Activated CD4-positive, alpha-beta memory T cell treated with anti-CD3 and anti-CD28 coated beads, Interleukin-2, amount 10 ng/mL, durations not matched to agents 7 days and 5 days (primary cell): ENCODE measurements around the gene UBN1. TPM values are rescaled to one million over a fixed set of nuclear protein-coding genes. Genes with fewer than 3 reads are reported as not detected.
"Not testable (repeated sequence)": the region's sequence is repeated elsewhere in the genome, so short reads cannot be mapped to it uniquely, and the experiment has no call there.

Experiments
- CTCF ChIA-PET: fragments of 350-600 bp; sonication (Branson Sonifier 250); formaldehyde crosslinking; loops from one replicate; lab custom pipeline; 2021; ENCODE audit warnings: antibody characterized with exemption, inconsistent platforms; lab: Charles Lee
- POLR2A ChIA-PET: fragments of 350-600 bp; sonication (Branson Sonifier 250); formaldehyde crosslinking; loops from one replicate; lab custom pipeline; 2021; ENCODE audit warnings: antibody characterized with exemption; lab: Charles Lee
- DNase-seq: peaks from one replicate; pipeline ENCODE4 v3.0.0-alpha.2; 2020
- H3K27ac Mint-ChIP-seq: one replicate; pipeline ENCODE4 v1.8.0; 2021; ENCODE audit warnings: mild to moderate bottlenecking, mixed read lengths
- H3K27me3 Mint-ChIP-seq: one replicate; pipeline ENCODE4 v1.8.0; 2021; ENCODE audit warnings: mixed read lengths
- H3K36me3 Mint-ChIP-seq: one replicate; pipeline ENCODE4 v1.8.0; 2021; ENCODE audit warnings: low read depth, mixed read lengths
- H3K4me1 Mint-ChIP-seq: one replicate; pipeline ENCODE4 v1.8.0; 2021; ENCODE audit warnings: mixed read lengths
- H3K4me3 Mint-ChIP-seq: one replicate; pipeline ENCODE4 v1.8.0; 2021; ENCODE audit warnings: mild to moderate bottlenecking, mixed read lengths
- H3K9me3 Mint-ChIP-seq: one replicate; pipeline ENCODE4 v1.8.0; 2021; ENCODE audit warnings: mixed read lengths
- total RNA-seq, 2 experiments: library from RNA; stranded (reverse); gene quantifications; one replicate each; pipeline ENCODE4 v1.2.3, GENCODE V29; 2021

UBN1 gene
- total RNA-seq, 2 experiments from 2014 or later, result 39.2 to 39.6 TPM

- no peaks in the 10 kb centered on the region for H3K27me3 Mint-ChIP-seq
- no peak overlapping the region for H3K27ac Mint-ChIP-seq
- H3K36me3 Mint-ChIP-seq, result no peaks in the 10 kb centered on the region
- no peaks in the 10 kb centered on the region for H3K4me1 Mint-ChIP-seq
- ChIA-PET CTCF (no interaction called here), POLR2A (interaction anchor here (0.6 kb wide), 1 partner anchor 144 kb away, joined by 3 read pairs; no protein-coding TSS in a partner anchor)
- H3K9me3 Mint-ChIP-seq, result no peaks in the 10 kb centered on the region
- H3K4me3 Mint-ChIP-seq, result no peak overlapping the region
- no peak for DNase-seq
Observed at GRCh38 chr16:4895366-4895765, 48.1 kb downstream of the UBN1 start.

GRCh38 chr16:4896761-4897160 lies 49.5 kb downstream of the UBN1 start:
- H3K27ac Mint-ChIP-seq, H3K27me3 Mint-ChIP-seq, H3K4me1 Mint-ChIP-seq, H3K36me3 Mint-ChIP-seq, POLR2A ChIA-PET, H3K9me3 Mint-ChIP-seq, CTCF ChIA-PET, H3K4me3 Mint-ChIP-seq, DNase-seq: not testable (repeated sequence)

GRCh38 chr16:4897328-4897727 lies 50.0 kb downstream of the UBN1 start:
- H3K4me3 Mint-ChIP-seq, result no peak overlapping the region
- H3K36me3 Mint-ChIP-seq, result no peaks in the 10 kb centered on the region
- no peak for DNase-seq
- H3K27me3 Mint-ChIP-seq, result no peaks in the 10 kb centered on the region
- H3K27ac Mint-ChIP-seq, result no peak overlapping the region
- ChIA-PET POLR2A (no interaction called here), CTCF (no interaction called here)
- no peaks in the 10 kb centered on the region for H3K4me1 Mint-ChIP-seq
- H3K9me3 Mint-ChIP-seq, result no peaks in the 10 kb centered on the region

- Mint-ChIP-seq H3K27ac (no peak overlapping the region), H3K9me3 (no peaks in the 10 kb centered on the region), H3K27me3 (no peaks in the 10 kb centered on the region), H3K4me3 (no peak overlapping the region), H3K36me3 (no peaks in the 10 kb centered on the region), H3K4me1 (no peaks in the 10 kb centered on the region)
- POLR2A ChIA-PET, result no interaction called here
- CTCF ChIA-PET, result no interaction called here
- no peak for DNase-seq
Observed at GRCh38 chr16:4898811-4899473, 51.7 kb downstream of the UBN1 start.

GRCh38 chr16:4899474-4899846 lies 52.2 kb downstream of the UBN1 start:
- no peaks in the 10 kb centered on the region for H3K36me3 Mint-ChIP-seq
- no peak overlapping the region for H3K27ac Mint-ChIP-seq
- H3K9me3 Mint-ChIP-seq, result no peaks in the 10 kb centered on the region
- POLR2A ChIA-PET, result no interaction called here
- H3K4me1 Mint-ChIP-seq, result no peaks in the 10 kb centered on the region
- CTCF ChIA-PET, result no interaction called here
- no peak overlapping the region for H3K4me3 Mint-ChIP-seq
- peaks cover 5% of the 10 kb centered on the region for H3K27me3 Mint-ChIP-seq
- DNase-seq, result no peak

- ChIA-PET CTCF (no interaction called here), POLR2A (no interaction called here)
- Mint-ChIP-seq H3K9me3 (no peaks in the 10 kb centered on the region), H3K4me3 (no peak overlapping the region), H3K36me3 (no peaks in the 10 kb centered on the region), H3K27me3 (peaks cover 5% of the 10 kb centered on the region), H3K27ac (no peak overlapping the region), H3K4me1 (no peaks in the 10 kb centered on the region)
- DNase-seq, result no peak
Observed at GRCh38 chr16:4900036-4900435, 52.8 kb downstream of the UBN1 start.

- no peak for DNase-seq
- Mint-ChIP-seq H3K27ac (no peak overlapping the region), H3K4me3 (no peak overlapping the region), H3K9me3 (no peaks in the 10 kb centered on the region), H3K27me3 (peaks cover 9% of the 10 kb centered on the region), H3K36me3 (no peaks in the 10 kb centered on the region), H3K4me1 (no peaks in the 10 kb centered on the region)
- POLR2A ChIA-PET, result no interaction called here
- CTCF ChIA-PET, result no interaction called here
Observed at GRCh38 chr16:4900750-4901149, 53.5 kb downstream of the UBN1 start.

GRCh38 chr16:4902038-4902437 lies 54.8 kb downstream of the UBN1 start:
- H3K4me1 Mint-ChIP-seq, result no peaks in the 10 kb centered on the region
- H3K9me3 Mint-ChIP-seq, result no peaks in the 10 kb centered on the region
- H3K4me3 Mint-ChIP-seq, result no peak overlapping the region
- no peak overlapping the region for H3K27ac Mint-ChIP-seq
- no peaks in the 10 kb centered on the region for H3K36me3 Mint-ChIP-seq
- no peak for DNase-seq
- peaks cover 13% of the 10 kb centered on the region for H3K27me3 Mint-ChIP-seq
- CTCF ChIA-PET, result no interaction called here
- POLR2A ChIA-PET, result no interaction called here

GRCh38 chr16:4904108-4904941 lies 57.0 kb downstream of the UBN1 start:
- Mint-ChIP-seq H3K9me3 (no peaks in the 10 kb centered on the region), H3K4me1 (no peaks in the 10 kb centered on the region), H3K36me3 (no peaks in the 10 kb centered on the region), H3K27ac (no peak overlapping the region), H3K4me3 (no peak overlapping the region), H3K27me3 (peaks cover 19% of the 10 kb centered on the region)
- ChIA-PET CTCF (no interaction called here), POLR2A (no interaction called here)
- no peak for DNase-seq

GRCh38 chr16:4904942-4905615 lies 57.8 kb downstream of the UBN1 start:
- no peaks in the 10 kb centered on the region for H3K36me3 Mint-ChIP-seq

GRCh38 chr16:4908854-4909401 lies 61.6 kb downstream of the UBN1 start:
- Mint-ChIP-seq H3K9me3 (no peaks in the 10 kb centered on the region), H3K36me3 (no peaks in the 10 kb centered on the region), H3K4me3 (no peak overlapping the region), H3K27ac (no peak overlapping the region), H3K4me1 (no peaks in the 10 kb centered on the region), H3K27me3 (peaks cover 19% of the 10 kb centered on the region)
- POLR2A ChIA-PET, result no interaction called here
- CTCF ChIA-PET, result no interaction called here
- no peak for DNase-seq

More at GRCh38 chr16:4904942-4905615, 57.8 kb downstream of the UBN1 start:
- POLR2A ChIA-PET, result no interaction called here
- Mint-ChIP-seq H3K27me3 (peaks cover 19% of the 10 kb centered on the region), H3K27ac (no peak overlapping the region), H3K4me3 (no peak overlapping the region), H3K9me3 (no peaks in the 10 kb centered on the region), H3K4me1 (no peaks in the 10 kb centered on the region)
- DNase-seq, result no peak
- CTCF ChIA-PET, result no interaction called here

GRCh38 chr16:4909825-4910224 lies 62.5 kb downstream of the UBN1 start:
- H3K4me1 Mint-ChIP-seq, result no peaks in the 10 kb centered on the region
- no peaks in the 10 kb centered on the region for H3K36me3 Mint-ChIP-seq
- H3K27me3 Mint-ChIP-seq, result peaks cover 14% of the 10 kb centered on the region
- H3K27ac Mint-ChIP-seq, result no peak overlapping the region
- no peak overlapping the region for H3K4me3 Mint-ChIP-seq
- ChIA-PET POLR2A (no interaction called here), CTCF (no interaction called here)
- no peaks in the 10 kb centered on the region for H3K9me3 Mint-ChIP-seq
- no peak for DNase-seq

- Mint-ChIP-seq H3K9me3 (no peaks in the 10 kb centered on the region), H3K4me3 (no peak overlapping the region), H3K27me3 (peaks cover 9% of the 10 kb centered on the region), H3K4me1 (no peaks in the 10 kb centered on the region), H3K36me3 (no peaks in the 10 kb centered on the region), H3K27ac (no peak overlapping the region)
- ChIA-PET CTCF (interaction anchor here (0.7 to 1.1 kb wide), 2 partner anchors 194 to 451 kb away, joined by 3 read pairs; no protein-coding TSS in a partner anchor), POLR2A (no interaction called here)
- no peak for DNase-seq
Observed at GRCh38 chr16:4910828-4911227, 63.5 kb downstream of the UBN1 start.
